ENCODE measurements around the gene DPP6.

The DPP6 gene

DNA sequence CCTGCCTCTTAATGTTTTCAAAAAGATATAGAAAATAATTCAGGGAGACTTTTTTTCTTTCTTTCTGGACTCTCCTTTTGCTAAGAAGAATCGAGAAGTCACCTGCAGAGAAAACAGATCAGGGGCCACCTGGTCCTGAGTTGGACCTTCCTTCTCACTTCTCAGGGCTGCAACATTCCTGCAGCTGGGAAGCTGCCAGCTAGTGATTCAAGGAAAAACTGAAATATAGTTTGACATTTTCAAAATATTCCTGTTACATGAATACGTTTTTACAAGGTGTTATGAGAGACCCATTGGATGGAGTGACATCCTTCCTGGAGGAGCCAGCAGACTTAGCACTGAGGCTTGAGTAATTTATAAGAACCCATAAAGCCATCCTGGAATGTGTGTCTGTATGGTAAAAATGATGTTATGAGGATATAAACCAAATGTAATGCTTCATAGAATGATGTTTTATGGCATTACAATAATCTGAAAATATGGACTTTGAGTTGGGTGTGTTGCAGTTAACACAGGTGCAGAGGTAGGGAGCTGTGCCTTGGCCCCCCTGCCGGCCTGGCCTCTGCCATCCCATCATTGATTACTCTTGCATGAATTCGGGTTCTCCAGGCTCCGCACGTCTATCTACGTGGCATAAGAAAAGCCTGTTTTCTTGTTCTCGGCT is 801.0 kb downstream of the DPP6 start:
- H3K4me1 ChIP-seq (ENCODE audit: control insufficient read depth, insufficient read depth, low read length): no peaks in the 10 kb centered on the region
- 92 to 94% methylated on average over 8 of the region's 8 CpGs for WGBS, 2 experiments
- no peaks in the 10 kb centered on the region for H3K9me3 ChIP-seq (ENCODE audit: control insufficient read depth, low read length)
- no peaks in the 10 kb centered on the region for H3K36me3 ChIP-seq (ENCODE audit: control insufficient read depth, insufficient read depth, low read length)
- no peak overlapping the region for H3K27ac ChIP-seq (ENCODE audit: insufficient read depth, low read depth, low read length, poor library complexity, severe bottlenecking)
- no peak overlapping the region for H3K4me3 ChIP-seq (ENCODE audit: insufficient read depth, low read depth, low read length)
- H3K27me3 ChIP-seq (ENCODE audit: control insufficient read depth, insufficient read depth, low read length, poor library complexity, severe bottlenecking): no peaks in the 10 kb centered on the region

DNA sequence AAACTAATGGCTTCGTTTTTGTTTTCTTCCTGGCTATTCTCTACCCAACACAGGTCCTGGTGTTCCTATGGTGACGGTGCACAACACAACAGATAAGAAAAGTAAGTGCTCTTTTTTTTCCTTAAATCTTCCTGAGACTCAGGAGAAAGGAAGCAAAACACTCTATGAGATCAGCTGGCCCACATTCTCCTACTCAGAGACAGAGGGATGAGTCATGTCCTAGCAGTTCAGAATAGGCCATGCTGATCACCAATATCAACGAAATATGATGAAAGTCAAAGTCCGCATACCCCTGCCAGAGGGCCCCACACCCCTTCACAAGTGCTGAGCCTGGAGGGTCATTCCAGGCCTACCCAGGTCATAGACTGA is 801.5 kb downstream of the DPP6 start:
- H3K27me3 ChIP-seq (ENCODE audit: control insufficient read depth, insufficient read depth, low read length, poor library complexity, severe bottlenecking): no peaks in the 10 kb centered on the region
- no peak overlapping the region for H3K4me3 ChIP-seq (ENCODE audit: insufficient read depth, low read depth, low read length)
- H3K9me3 ChIP-seq (ENCODE audit: control insufficient read depth, low read length): no peaks in the 10 kb centered on the region
- H3K36me3 ChIP-seq (ENCODE audit: control insufficient read depth, insufficient read depth, low read length): no peaks in the 10 kb centered on the region
- WGBS, 2 experiments: 89 to 93% methylated on average over 4 of the region's 4 CpGs
- H3K4me1 ChIP-seq (ENCODE audit: control insufficient read depth, insufficient read depth, low read length): no peaks in the 10 kb centered on the region
- no peak overlapping the region for H3K27ac ChIP-seq (ENCODE audit: insufficient read depth, low read depth, low read length, poor library complexity, severe bottlenecking)

DNA sequence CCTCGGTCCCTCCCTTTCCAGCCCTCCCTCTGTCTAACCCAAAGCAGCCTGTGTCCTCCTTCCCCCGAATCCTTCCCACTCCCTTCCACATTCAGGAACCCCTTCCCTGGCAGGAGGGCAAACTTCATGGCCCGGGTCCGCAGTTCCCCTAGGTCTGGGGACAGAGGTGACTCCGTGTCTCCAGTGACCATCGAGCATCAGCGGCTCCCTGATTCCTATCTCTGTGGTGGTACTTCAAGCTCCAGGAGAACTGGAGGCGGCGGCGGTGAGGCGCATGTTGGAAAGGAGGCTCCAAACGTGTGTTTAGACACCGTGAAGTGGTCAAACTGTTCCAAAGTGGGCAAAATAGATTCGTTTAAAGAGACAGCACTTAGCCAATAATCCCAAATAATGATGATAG is 802.6 kb downstream of the DPP6 start:
- H3K4me1 ChIP-seq (ENCODE audit: control insufficient read depth, insufficient read depth, low read length): no peaks in the 10 kb centered on the region
- no peak overlapping the region for H3K27ac ChIP-seq (ENCODE audit: insufficient read depth, low read depth, low read length, poor library complexity, severe bottlenecking)
- WGBS, 2 experiments: 94 to 96% methylated on average over 14 of the region's 14 CpGs

DNA sequence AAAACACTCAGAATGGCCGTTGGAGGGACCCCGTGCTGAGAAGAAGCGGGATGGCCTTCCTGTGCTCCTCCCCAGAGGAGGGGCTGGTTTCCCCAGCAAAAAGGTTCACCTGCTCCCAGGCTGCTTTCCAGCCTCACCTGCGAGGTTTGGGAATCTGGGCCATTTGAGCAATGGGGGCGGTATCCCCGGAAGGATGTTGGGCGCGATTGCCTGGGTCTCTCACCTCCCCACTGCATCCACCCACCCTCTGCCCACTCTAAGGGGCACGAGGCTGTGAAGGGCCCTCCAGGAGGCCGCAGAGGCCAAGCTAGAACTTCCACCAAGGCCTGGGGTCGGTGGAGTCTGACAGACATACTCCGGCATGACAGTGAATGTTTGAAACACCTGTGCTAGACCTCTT is 803.2 kb downstream of the DPP6 start:
- H3K27ac ChIP-seq (ENCODE audit: insufficient read depth, low read depth, low read length, poor library complexity, severe bottlenecking): no peak overlapping the region
- no peaks in the 10 kb centered on the region for H3K27me3 ChIP-seq (ENCODE audit: control insufficient read depth, insufficient read depth, low read length, poor library complexity, severe bottlenecking)
- no peak overlapping the region for H3K4me3 ChIP-seq (ENCODE audit: insufficient read depth, low read depth, low read length)
- H3K9me3 ChIP-seq (ENCODE audit: control insufficient read depth, low read length): no peaks in the 10 kb centered on the region
- no peaks in the 10 kb centered on the region for H3K36me3 ChIP-seq (ENCODE audit: control insufficient read depth, insufficient read depth, low read length)
- WGBS, 2 experiments: 88% methylated on average over 12 of the region's 12 CpGs
- no peaks in the 10 kb centered on the region for H3K4me1 ChIP-seq (ENCODE audit: control insufficient read depth, insufficient read depth, low read length)

More for the DNA sequence above, 802.6 kb downstream of the DPP6 start:
- no peak overlapping the region for H3K4me3 ChIP-seq (ENCODE audit: insufficient read depth, low read depth, low read length)
- no peaks in the 10 kb centered on the region for H3K27me3 ChIP-seq (ENCODE audit: control insufficient read depth, insufficient read depth, low read length, poor library complexity, severe bottlenecking)
- no peaks in the 10 kb centered on the region for H3K9me3 ChIP-seq (ENCODE audit: control insufficient read depth, low read length)
- no peaks in the 10 kb centered on the region for H3K36me3 ChIP-seq (ENCODE audit: control insufficient read depth, insufficient read depth, low read length)

DNA sequence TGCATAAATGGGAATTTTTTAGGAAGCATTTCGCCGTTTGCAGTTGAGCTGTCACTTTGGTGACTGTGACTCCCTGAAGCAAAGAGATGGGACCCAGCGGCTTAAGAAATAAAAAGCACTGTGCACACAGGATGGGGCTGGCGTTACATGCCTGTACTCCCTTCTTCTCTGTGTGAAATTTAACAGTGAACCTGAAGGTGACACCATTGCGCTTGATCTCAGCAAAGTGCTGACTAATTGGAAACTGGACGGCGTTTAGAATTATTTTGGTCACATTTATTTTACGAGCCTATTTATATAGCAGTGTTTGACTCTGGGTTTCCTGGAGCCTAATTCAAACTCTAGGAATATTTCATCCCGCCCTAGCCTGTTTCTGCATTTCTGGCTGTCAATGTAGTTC is 804.5 kb downstream of the DPP6 start:
- no peaks in the 10 kb centered on the region for H3K4me1 ChIP-seq (ENCODE audit: control insufficient read depth, insufficient read depth, low read length)
- H3K36me3 ChIP-seq (ENCODE audit: control insufficient read depth, insufficient read depth, low read length): no peaks in the 10 kb centered on the region
- 95 to 97% methylated on average over 9 of the region's 9 CpGs for WGBS, 2 experiments
- no peaks in the 10 kb centered on the region for H3K9me3 ChIP-seq (ENCODE audit: control insufficient read depth, low read length)
- no peak overlapping the region for H3K27ac ChIP-seq (ENCODE audit: insufficient read depth, low read depth, low read length, poor library complexity, severe bottlenecking)
- no peaks in the 10 kb centered on the region for H3K27me3 ChIP-seq (ENCODE audit: control insufficient read depth, insufficient read depth, low read length, poor library complexity, severe bottlenecking)
- H3K4me3 ChIP-seq (ENCODE audit: insufficient read depth, low read depth, low read length): no peak overlapping the region

DNA sequence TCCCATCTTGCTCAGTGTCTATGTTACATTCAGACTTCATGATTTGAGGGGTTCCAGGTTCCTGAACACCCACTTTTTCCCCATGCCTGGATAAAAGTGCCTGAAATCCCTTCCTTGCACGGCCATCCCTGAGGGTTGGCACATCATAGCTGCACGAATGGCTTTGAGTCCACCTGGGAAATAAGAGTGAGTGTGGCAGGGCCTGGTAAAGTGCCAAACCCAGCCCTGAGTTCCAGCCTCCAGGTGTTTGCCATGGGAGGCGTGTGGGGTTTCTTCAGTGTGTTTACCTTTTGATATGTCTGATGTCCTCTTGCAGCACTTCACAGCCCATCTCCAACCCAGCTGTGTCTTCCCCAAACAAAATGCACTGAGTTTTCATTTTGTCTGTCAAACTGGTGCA is 805.0 kb downstream of the DPP6 start:
- H3K4me1 ChIP-seq (ENCODE audit: control insufficient read depth, insufficient read depth, low read length): no peaks in the 10 kb centered on the region
- WGBS, 2 experiments: 94 to 98% methylated on average over 3 of the region's 3 CpGs
- no peaks in the 10 kb centered on the region for H3K9me3 ChIP-seq (ENCODE audit: control insufficient read depth, low read length)
- no peaks in the 10 kb centered on the region for H3K27me3 ChIP-seq (ENCODE audit: control insufficient read depth, insufficient read depth, low read length, poor library complexity, severe bottlenecking)
- no peak overlapping the region for H3K4me3 ChIP-seq (ENCODE audit: insufficient read depth, low read depth, low read length)
- H3K27ac ChIP-seq (ENCODE audit: insufficient read depth, low read depth, low read length, poor library complexity, severe bottlenecking): no peak overlapping the region
- no peaks in the 10 kb centered on the region for H3K36me3 ChIP-seq (ENCODE audit: control insufficient read depth, insufficient read depth, low read length)

DNA sequence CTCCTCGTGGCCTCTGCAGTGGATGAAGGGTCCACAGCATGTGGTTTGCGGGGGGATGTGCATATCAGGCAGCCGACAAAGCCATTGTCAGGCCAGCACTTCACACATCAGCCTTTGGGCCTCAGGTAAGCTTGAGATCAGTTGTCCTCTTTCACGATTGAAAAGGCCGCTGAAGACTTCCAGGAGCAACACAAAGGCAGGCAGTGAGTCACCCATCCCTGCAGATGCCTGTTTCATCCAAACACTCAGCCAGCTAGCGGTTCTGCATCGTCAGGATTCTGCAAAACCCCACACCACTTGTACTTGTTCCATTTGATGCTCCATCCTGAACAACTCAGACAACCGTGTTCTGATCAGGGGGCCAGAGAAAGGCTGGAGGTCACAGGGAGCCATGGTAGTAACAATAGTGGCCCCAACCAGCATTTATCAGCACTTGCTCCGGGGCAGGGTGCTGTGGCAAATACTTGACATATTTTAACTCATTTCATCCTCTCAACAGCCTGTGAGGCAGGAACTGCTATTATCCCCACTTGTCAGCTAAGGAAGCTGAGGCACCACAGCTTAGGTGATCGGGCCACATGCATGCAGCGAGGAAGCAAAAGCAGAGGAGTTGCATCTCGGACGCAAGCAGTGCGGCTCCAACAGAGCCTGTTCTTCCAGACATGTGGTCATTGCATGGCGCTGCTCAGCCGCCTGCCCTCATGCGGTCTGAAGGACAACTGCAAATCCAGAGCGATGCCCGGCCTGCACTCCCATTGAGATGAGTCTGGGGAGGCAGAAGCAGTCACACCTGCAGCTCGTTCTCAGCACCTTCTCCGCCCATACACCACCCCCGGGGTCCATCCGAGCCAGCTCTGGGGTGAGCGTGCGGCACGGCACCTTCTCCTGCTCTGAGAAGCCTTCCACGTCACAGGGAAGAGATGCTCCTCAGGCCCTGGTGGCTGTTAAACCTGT is 805.8 kb downstream of the DPP6 start:
- 90% methylated on average over 27 of the region's 27 CpGs for WGBS, 2 experiments
- no peak overlapping the region for H3K27ac ChIP-seq (ENCODE audit: insufficient read depth, low read depth, low read length, poor library complexity, severe bottlenecking)
- H3K27me3 ChIP-seq (ENCODE audit: control insufficient read depth, insufficient read depth, low read length, poor library complexity, severe bottlenecking): no peaks in the 10 kb centered on the region
- H3K9me3 ChIP-seq (ENCODE audit: control insufficient read depth, low read length): no peaks in the 10 kb centered on the region
- H3K4me1 ChIP-seq (ENCODE audit: control insufficient read depth, insufficient read depth, low read length): no peaks in the 10 kb centered on the region
- H3K4me3 ChIP-seq (ENCODE audit: insufficient read depth, low read depth, low read length): no peak overlapping the region
- H3K36me3 ChIP-seq (ENCODE audit: control insufficient read depth, insufficient read depth, low read length): no peaks in the 10 kb centered on the region

DNA sequence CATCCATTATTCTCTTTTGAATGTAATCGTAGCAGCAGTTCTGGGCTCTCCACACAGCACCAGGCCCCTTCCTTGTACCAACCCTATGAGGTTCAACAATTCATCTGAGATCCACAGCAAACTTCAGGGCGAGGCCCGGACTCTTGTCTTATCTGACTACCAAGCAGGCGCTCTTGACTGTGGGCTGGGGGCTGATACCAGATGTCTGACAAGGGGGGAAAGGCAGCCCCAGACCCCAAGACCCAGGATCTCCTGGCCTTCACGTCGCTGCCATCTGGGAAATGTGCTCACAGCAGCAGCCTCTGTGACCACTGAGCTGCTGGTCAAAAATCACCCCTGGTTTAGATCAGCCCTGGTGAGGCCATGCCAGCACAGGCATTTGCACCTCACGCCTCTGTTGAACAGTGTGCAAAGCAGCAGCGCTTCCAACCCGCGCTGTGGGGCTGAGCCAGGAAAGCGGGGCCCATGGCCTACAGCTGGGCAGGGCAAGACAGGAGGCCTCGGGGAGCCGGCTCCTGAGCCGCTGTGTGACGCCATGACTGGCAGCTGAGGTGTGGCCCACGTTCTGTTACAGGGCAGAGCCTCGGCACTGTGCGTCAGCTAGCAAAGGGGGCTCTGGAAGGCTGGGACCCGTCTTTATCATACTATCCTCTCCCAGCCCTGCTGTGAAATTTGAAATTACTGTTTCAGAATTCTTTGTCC is 806.8 kb downstream of the DPP6 start:
- Histone ChIP-seq H3K27me3 (ENCODE audit: control insufficient read depth, insufficient read depth, low read length, poor library complexity, severe bottlenecking) (no peaks in the 10 kb centered on the region), H3K36me3 (ENCODE audit: control insufficient read depth, insufficient read depth, low read length) (no peaks in the 10 kb centered on the region), H3K9me3 (ENCODE audit: control insufficient read depth, low read length) (no peaks in the 10 kb centered on the region), H3K27ac (ENCODE audit: insufficient read depth, low read depth, low read length, poor library complexity, severe bottlenecking) (no peak overlapping the region), H3K4me1 (ENCODE audit: control insufficient read depth, insufficient read depth, low read length) (no peaks in the 10 kb centered on the region), H3K4me3 (ENCODE audit: insufficient read depth, low read depth, low read length) (no peak overlapping the region)
- 90 to 94% methylated on average over 19 of the region's 19 CpGs for WGBS, 2 experiments

DNA sequence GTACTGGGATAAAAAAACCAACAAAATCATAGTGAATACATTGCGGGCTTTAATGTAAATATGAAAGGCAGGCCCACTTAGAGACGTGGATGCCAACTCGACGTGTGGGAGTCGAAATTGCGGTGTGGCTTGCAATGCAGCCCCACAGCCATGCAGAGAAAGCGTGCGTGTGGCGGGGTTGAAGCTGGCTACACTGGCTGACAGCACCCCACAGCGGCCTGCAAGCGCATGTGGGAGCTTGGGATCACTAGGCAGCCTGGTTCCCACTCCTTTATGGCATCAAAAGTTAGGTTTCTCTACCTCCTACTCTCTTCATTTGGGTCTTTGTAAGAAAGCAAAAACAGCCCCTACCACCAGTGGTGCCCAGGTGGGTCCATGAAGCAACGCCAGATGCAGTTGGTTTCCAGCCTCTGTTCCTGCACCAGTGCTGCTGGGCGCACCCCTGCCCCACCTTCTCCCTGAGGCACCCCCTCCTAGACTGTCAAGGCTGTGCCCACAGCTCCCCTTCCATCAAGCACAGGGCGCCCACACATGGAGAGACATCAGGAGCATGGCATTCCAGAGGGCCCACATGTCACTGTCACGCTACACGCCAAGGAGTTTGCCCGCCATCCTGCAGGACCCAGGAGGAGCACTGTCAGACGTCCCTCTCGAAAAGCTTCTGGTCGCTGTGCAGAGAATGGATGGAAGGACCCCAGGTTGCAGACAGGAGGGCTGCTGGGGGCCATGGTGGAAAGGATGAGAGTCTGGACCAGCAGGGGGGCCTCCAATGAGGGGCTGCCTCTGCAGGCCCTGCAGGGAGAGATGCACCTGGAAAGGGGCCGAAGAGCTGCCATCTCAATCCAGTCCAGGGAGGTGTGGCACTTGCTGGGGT is 807.8 kb downstream of the DPP6 start:
- Histone ChIP-seq H3K27ac (ENCODE audit: insufficient read depth, low read depth, low read length, poor library complexity, severe bottlenecking) (no peak overlapping the region), H3K27me3 (ENCODE audit: control insufficient read depth, insufficient read depth, low read length, poor library complexity, severe bottlenecking) (no peaks in the 10 kb centered on the region), H3K4me1 (ENCODE audit: control insufficient read depth, insufficient read depth, low read length) (no peaks in the 10 kb centered on the region), H3K9me3 (ENCODE audit: control insufficient read depth, low read length) (no peaks in the 10 kb centered on the region), H3K36me3 (ENCODE audit: control insufficient read depth, insufficient read depth, low read length) (no peaks in the 10 kb centered on the region), H3K4me3 (ENCODE audit: insufficient read depth, low read depth, low read length) (no peak overlapping the region)
- 94 to 96% methylated on average over 21 of the region's 21 CpGs for WGBS, 2 experiments

All from ectodermal cell (in vitro differentiated cells).